Neural progenitor cell (in vitro differentiated cells): ENCODE results near the gene SAP30L. TPM values are rescaled to one million over a fixed set of nuclear protein-coding genes. Genes with fewer than 3 reads are reported as not detected.
A peak's percentile ranks its signal among the peaks of the same experiment; 100 is the strongest.

Experiments
- DNase-seq: peaks from one replicate; pipeline ENCODE4 v3.0.0-alpha.2; 2016; ENCODE audit warnings: low spot score
- H2AFZ ChIP-seq: fragments of 200-600 bp; sonication (generic); replicated peaks from 2 replicates; pipeline ENCODE4 v1.6.1; 2016; ENCODE audit warnings: antibody characterized with exemption
- H3F3A ChIP-seq: fragments of 200-600 bp; sonication (generic); 2 replicates; pipeline ENCODE4 v1.6.1; 2016; ENCODE audit warnings: antibody characterized with exemption, low read depth
- H3K27ac ChIP-seq: fragments of 200-600 bp; sonication (generic); 2 replicates; pipeline ENCODE4 v1.5.1; 2016; ENCODE audit warnings: mild to moderate bottlenecking
- H3K27me3 ChIP-seq: fragments of 200-600 bp; sonication (generic); 2 replicates; pipeline ENCODE4 v1.6.1; 2016; ENCODE audit warnings: mild to moderate bottlenecking, moderate library complexity
- H3K36me3 ChIP-seq: fragments of 200-600 bp; sonication (generic); 2 replicates; pipeline ENCODE4 v1.5.1; 2016
- H3K4me1 ChIP-seq: fragments of 200-600 bp; sonication (generic); 2 replicates; pipeline ENCODE4 v1.6.1; 2016; ENCODE audit warnings: mixed run types
- H3K4me2 ChIP-seq: fragments of 200-600 bp; sonication (generic); 2 replicates; pipeline ENCODE4 v1.6.1; 2016
- H3K4me3 ChIP-seq: fragments of 200-600 bp; sonication (generic); 2 replicates; pipeline ENCODE4 v1.5.1; 2016
- H3K79me2 ChIP-seq: fragments of 200-600 bp; sonication (generic); 2 replicates; pipeline ENCODE4 v1.6.1; 2016; ENCODE audit warnings: low read depth
- H3K9ac ChIP-seq: fragments of 200-600 bp; sonication (generic); 2 replicates; pipeline ENCODE4 v1.6.1; 2016
- H3K9me3 ChIP-seq: fragments of 200-600 bp; sonication (generic); 2 replicates; pipeline ENCODE4 v1.5.1; 2016; ENCODE audit warnings: low read depth
- H4K20me1 ChIP-seq: fragments of 200-600 bp; sonication (generic); 2 replicates; pipeline ENCODE4 v1.6.1; 2016; ENCODE audit warnings: low read depth
- H3K27ac Mint-ChIP-seq: 3 replicates; pipeline ENCODE4 v1.8.0; 2021; ENCODE audit warnings: mixed read lengths
- H3K27me3 Mint-ChIP-seq: 2 replicates; pipeline ENCODE4 v1.8.0; 2022; ENCODE audit warnings: low read depth, mild to moderate bottlenecking, inconsistent platforms, moderate library complexity, mixed read lengths; ENCODE audit not compliant: insufficient read depth
- H3K36me3 Mint-ChIP-seq: 3 replicates; pipeline ENCODE4 v1.8.0; 2021; ENCODE audit warnings: mixed read lengths
- H3K4me1 Mint-ChIP-seq: 3 replicates; pipeline ENCODE4 v1.8.0; 2021; ENCODE audit warnings: mixed read lengths
- H3K4me3 Mint-ChIP-seq: 3 replicates; pipeline ENCODE4 v1.8.0; 2021; ENCODE audit warnings: mild to moderate bottlenecking, moderate library complexity, mixed read lengths
- H3K9me3 Mint-ChIP-seq: 3 replicates; pipeline ENCODE4 v1.8.0; 2020; ENCODE audit warnings: mixed read lengths
- EZH2 ChIP-seq: fragments of 200-600 bp; sonication (generic); IDR thresholded peaks from 2 replicates; pipeline ENCODE4 v1.6.1; 2017; ENCODE audit warnings: antibody characterized with exemption, mild to moderate bottlenecking, moderate library complexity
- EZH2phosphoT487 ChIP-seq: fragments of 200-600 bp; sonication (generic); IDR thresholded peaks from 2 replicates; pipeline ENCODE4 v1.6.1; 2017; ENCODE audit warnings: antibody characterized with exemption
- total RNA-seq: library from RNA; depleted of rRNA; stranded (reverse); fragments of >200 nt; gene quantifications from 2 replicates; pipeline ENCODE4 v1.2.3, GENCODE V29; 2015; ENCODE audit warnings: low replicate concordance
- TF ChIP-seq, protein P1 (sequence below): fragments of 200-600 bp; sonication (generic); IDR thresholded peaks from 2 replicates; pipeline ENCODE4 v1.5.1; 2017; ENCODE audit warnings: antibody characterized with exemption, mild to moderate bottlenecking

Gene SAP30L
- total RNA-seq, 1 donor from 2014 or later, result 13.2 TPM

DNA sequence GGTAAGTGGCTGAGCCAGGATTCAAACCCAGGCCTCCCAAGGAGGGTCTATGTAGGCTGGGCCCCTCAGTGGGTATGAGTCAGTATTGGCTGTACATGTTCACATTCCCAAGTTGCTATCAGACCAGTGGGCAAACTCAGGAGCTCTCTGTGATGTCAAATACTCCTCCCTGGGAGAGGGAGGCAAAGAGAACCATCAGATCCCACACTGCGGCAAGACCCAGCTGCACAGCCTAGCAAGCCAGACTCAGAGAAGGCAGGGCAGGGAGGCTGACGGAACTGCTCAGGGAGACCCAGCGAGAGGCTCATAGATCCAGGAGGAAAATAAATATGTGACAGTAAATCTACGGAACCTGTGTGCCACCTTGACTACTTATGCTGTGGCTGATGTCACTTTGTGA lies 42.6 kb upstream of the SAP30L start:
- Histone ChIP-seq H3K4me3 (no peak overlapping the region), H4K20me1 (peaks cover 12% of the 10 kb centered on the region), H3K36me3 (no peaks in the 10 kb centered on the region), H3K4me2 (no peak overlapping the region), H3K9me3 (no peaks in the 10 kb centered on the region), H3K27ac (no peak overlapping the region), H3K9ac (no peak overlapping the region), H3K4me1 (peaks cover 14% of the 10 kb centered on the region), H3F3A (peaks cover 18% of the 10 kb centered on the region), H3K79me2 (no peaks in the 10 kb centered on the region), H2AFZ (no peak overlapping the region), H3K27me3 (peaks cover 7% of the 10 kb centered on the region)
- Mint-ChIP-seq H3K27me3 (peaks cover 6% of the 10 kb centered on the region), H3K27ac (peak overlapping the region; percentile 72), H3K36me3 (peaks cover 8% of the 10 kb centered on the region), H3K4me3 (no peak overlapping the region), H3K9me3 (no peaks in the 10 kb centered on the region), H3K4me1 (peaks cover 25% of the 10 kb centered on the region)
- TF ChIP-seq EZH2, result no peak
- TF ChIP-seq, protein P1, sequence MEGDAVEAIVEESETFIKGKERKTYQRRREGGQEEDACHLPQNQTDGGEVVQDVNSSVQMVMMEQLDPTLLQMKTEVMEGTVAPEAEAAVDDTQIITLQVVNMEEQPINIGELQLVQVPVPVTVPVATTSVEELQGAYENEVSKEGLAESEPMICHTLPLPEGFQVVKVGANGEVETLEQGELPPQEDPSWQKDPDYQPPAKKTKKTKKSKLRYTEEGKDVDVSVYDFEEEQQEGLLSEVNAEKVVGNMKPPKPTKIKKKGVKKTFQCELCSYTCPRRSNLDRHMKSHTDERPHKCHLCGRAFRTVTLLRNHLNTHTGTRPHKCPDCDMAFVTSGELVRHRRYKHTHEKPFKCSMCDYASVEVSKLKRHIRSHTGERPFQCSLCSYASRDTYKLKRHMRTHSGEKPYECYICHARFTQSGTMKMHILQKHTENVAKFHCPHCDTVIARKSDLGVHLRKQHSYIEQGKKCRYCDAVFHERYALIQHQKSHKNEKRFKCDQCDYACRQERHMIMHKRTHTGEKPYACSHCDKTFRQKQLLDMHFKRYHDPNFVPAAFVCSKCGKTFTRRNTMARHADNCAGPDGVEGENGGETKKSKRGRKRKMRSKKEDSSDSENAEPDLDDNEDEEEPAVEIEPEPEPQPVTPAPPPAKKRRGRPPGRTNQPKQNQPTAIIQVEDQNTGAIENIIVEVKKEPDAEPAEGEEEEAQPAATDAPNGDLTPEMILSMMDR, result no peak
- no peak for TF ChIP-seq EZH2phosphoT487
- no peak for DNase-seq

DNA sequence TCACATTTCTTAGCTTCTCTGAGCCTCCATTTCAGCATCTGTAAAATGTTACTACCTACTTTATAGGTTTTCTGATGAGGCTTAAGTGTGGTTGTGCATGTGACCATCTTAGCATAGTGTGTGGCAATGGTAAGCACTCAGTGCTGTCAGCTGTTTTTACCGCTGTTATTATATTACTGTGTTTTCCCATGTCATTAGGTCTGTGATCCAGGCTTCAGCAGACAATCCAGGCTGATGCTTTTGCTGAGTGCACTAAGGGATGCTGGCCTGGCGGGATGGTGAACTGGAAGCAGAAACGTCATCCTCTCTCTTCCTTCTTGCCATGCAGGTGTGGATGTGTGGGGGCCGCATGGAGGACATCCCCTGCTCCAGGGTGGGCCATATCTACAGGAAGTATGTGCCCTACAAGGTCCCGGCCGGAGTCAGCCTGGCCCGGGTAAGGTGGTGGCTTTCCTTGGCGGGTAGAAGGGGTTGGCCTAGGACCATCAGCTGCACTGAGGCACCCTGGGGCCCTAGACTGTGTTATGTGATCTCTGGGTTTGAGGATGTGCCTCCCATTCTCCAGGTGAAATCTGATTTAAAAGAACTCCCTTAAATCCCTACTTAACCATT lies 41.9 kb upstream of the SAP30L start:
- Mint-ChIP-seq H3K9me3 (no peaks in the 10 kb centered on the region), H3K4me3 (peak overlapping the region; percentile 7), H3K4me1 (peaks cover 25% of the 10 kb centered on the region), H3K36me3 (peaks cover 6% of the 10 kb centered on the region), H3K27ac (no peak overlapping the region), H3K27me3 (peaks cover 6% of the 10 kb centered on the region)
- H3K4me3 ChIP-seq, result no peak overlapping the region
- H3K9ac ChIP-seq, result no peak overlapping the region
- DNase-seq, result peak; percentile 44
- H3K4me2 ChIP-seq, result peak overlapping the region; percentile 83
- no peak overlapping the region for H3K27ac ChIP-seq
- no peaks in the 10 kb centered on the region for H3K36me3 ChIP-seq
- H3K27me3 ChIP-seq, result peaks cover 7% of the 10 kb centered on the region
- H3K4me1 ChIP-seq, result peaks cover 14% of the 10 kb centered on the region
- no peaks in the 10 kb centered on the region for H3K79me2 ChIP-seq
- no peaks in the 10 kb centered on the region for H3K9me3 ChIP-seq
- peaks cover 12% of the 10 kb centered on the region for H4K20me1 ChIP-seq
- H3F3A ChIP-seq, result peaks cover 18% of the 10 kb centered on the region
- TF ChIP-seq, protein P1, result no peak
- no peak for TF ChIP-seq EZH2
- no peak for TF ChIP-seq EZH2phosphoT487
- no peak overlapping the region for H2AFZ ChIP-seq

DNA sequence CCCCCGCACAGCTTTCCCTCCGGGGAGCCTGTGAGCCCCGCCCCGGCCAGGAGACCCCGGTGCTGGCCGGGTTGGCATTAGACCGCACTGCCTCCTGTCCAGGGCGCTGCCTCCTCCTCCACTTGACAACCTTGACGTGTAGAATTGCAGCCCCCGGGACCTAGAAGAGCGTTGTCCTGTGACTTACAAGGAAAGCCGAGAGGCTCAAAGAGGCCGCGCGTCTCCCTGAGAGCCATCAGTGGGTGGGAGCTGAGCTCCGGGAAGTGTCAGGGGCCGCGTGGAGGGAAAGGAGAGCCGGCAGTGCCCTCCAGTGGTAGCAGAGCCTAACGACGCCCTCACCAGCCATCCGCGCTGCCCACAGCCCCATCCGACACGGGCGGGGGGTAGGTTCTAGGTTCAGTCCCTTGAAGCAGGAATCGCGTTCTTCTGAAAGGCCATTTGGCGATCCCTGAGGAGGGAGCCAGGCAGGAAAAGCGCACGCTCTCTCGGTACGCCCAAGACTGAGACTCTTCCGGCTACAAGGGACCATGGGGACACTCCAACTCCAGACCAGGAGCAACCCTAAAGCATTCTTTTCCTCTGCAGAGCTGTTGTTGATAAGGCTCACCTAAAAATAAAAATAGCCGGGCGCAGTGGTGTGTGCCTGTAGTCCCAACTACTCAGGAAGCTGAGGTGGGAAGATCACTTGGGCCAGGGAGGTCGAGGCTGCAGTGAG lies 40.6 kb upstream of the SAP30L start:
- H3K9ac ChIP-seq, result no peak overlapping the region
- peak overlapping the region; percentile 46 for H3K4me3 ChIP-seq
- H2AFZ ChIP-seq, result peak overlapping the region; percentile 66
- Mint-ChIP-seq H3K4me1 (peaks cover 25% of the 10 kb centered on the region), H3K9me3 (no peaks in the 10 kb centered on the region), H3K27ac (no peak overlapping the region), H3K4me3 (peak overlapping the region; percentile 74), H3K36me3 (peaks cover 5% of the 10 kb centered on the region), H3K27me3 (peaks cover 5% of the 10 kb centered on the region)
- H3K4me2 ChIP-seq, result peak overlapping the region; percentile 83
- peaks cover 14% of the 10 kb centered on the region for H3K4me1 ChIP-seq
- H3F3A ChIP-seq, result peaks cover 18% of the 10 kb centered on the region
- no peaks in the 10 kb centered on the region for H3K9me3 ChIP-seq
- no peak overlapping the region for H3K27ac ChIP-seq
- peaks cover 12% of the 10 kb centered on the region for H4K20me1 ChIP-seq
- no peaks in the 10 kb centered on the region for H3K79me2 ChIP-seq
- no peaks in the 10 kb centered on the region for H3K36me3 ChIP-seq
- H3K27me3 ChIP-seq, result peaks cover 7% of the 10 kb centered on the region
- peak; percentile 92 for DNase-seq
- no peak for TF ChIP-seq EZH2
- no peak for TF ChIP-seq EZH2phosphoT487
- TF ChIP-seq, protein P1, result peak; percentile 84
